NCI-H1930 (cell line): Measurements from ENCODE around the gene TUBGCP2.
"Not testable (repeated sequence)": the region's sequence is repeated elsewhere in the genome, so short reads cannot be mapped to it uniquely, and the experiment has no call there.

ENCODE experiments used
- DNase-seq, 2 experiments: peaks; one replicate each; lab custom pipeline; 2025; lab: John Stamatoyannopoulos, UW

The TUBGCP2 gene

GRCh38 chr10:133324857-133325260 lies 16.2 kb upstream of the TUBGCP2 start:
- no peak for DNase-seq

- no peak for DNase-seq
Measured at GRCh38 chr10:133324198-133324792, 15.6 kb upstream of the TUBGCP2 start.

GRCh38 chr10:133322064-133322709 lies 13.5 kb upstream of the TUBGCP2 start:
- not testable (repeated sequence) for DNase-seq

- not testable (repeated sequence) for DNase-seq
Measured at GRCh38 chr10:133320852-133321422, 12.3 kb upstream of the TUBGCP2 start.

GRCh38 chr10:133318494-133319127 lies 9.9 kb upstream of the TUBGCP2 start:
- DNase-seq, result peak; percentile 50 to 56

GRCh38 chr10:133316732-133317131 lies 8.1 kb upstream of the TUBGCP2 start:
- DNase-seq, result no peak

- DNase-seq, result no peak
Measured at GRCh38 chr10:133316266-133316665, 7.6 kb upstream of the TUBGCP2 start.

GRCh38 chr10:133315847-133316246 lies 7.2 kb upstream of the TUBGCP2 start:
- DNase-seq, result no peak

GRCh38 chr10:133314911-133315310 lies 6.2 kb upstream of the TUBGCP2 start:
- no peak for DNase-seq

GRCh38 chr10:133313192-133313591 lies 4.5 kb upstream of the TUBGCP2 start:
- no peak for DNase-seq

- no peak for DNase-seq
Measured at GRCh38 chr10:133312769-133313145, 4.1 kb upstream of the TUBGCP2 start.

GRCh38 chr10:133312016-133312768 lies 3.5 kb upstream of the TUBGCP2 start:
- DNase-seq, result no peak

GRCh38 chr10:133311570-133311969 lies 2.9 kb upstream of the TUBGCP2 start:
- no peak for DNase-seq

GRCh38 chr10:133310789-133311188 lies 2.1 kb upstream of the TUBGCP2 start:
- DNase-seq, result no peak

- DNase-seq, result no peak
Measured at GRCh38 chr10:133310399-133310755, 1.7 kb upstream of the TUBGCP2 start.

GRCh38 chr10:133309720-133310398 lies 1.2 kb upstream of the TUBGCP2 start:
- DNase-seq, result no peak

- peak; percentile 59 to 75 for DNase-seq
Measured at GRCh38 chr10:133309100-133309719, 538 bp upstream of the TUBGCP2 start.

GRCh38 chr10:133307776-133308420 lies 774 bp downstream of the TUBGCP2 start:
- peak; percentile 12 to 37 for DNase-seq

- no peak for DNase-seq
Measured at GRCh38 chr10:133306941-133307379, 1.7 kb downstream of the TUBGCP2 start.

- DNase-seq, result no peak
Measured at GRCh38 chr10:133306097-133306476, 2.6 kb downstream of the TUBGCP2 start.

GRCh38 chr10:133303206-133303605 lies 5.5 kb downstream of the TUBGCP2 start:
- DNase-seq, result no peak
